ENCODE data around the gene RAI14. TPM values are rescaled to one million over a fixed set of nuclear protein-coding genes. Genes with fewer than 3 reads are reported as not detected.
A peak's percentile ranks its signal among the peaks of the same experiment; 100 is the strongest.

RAI14 gene
- total RNA-seq, 1 experiment from 2014 or later, result 57.3 TPM

DNA sequence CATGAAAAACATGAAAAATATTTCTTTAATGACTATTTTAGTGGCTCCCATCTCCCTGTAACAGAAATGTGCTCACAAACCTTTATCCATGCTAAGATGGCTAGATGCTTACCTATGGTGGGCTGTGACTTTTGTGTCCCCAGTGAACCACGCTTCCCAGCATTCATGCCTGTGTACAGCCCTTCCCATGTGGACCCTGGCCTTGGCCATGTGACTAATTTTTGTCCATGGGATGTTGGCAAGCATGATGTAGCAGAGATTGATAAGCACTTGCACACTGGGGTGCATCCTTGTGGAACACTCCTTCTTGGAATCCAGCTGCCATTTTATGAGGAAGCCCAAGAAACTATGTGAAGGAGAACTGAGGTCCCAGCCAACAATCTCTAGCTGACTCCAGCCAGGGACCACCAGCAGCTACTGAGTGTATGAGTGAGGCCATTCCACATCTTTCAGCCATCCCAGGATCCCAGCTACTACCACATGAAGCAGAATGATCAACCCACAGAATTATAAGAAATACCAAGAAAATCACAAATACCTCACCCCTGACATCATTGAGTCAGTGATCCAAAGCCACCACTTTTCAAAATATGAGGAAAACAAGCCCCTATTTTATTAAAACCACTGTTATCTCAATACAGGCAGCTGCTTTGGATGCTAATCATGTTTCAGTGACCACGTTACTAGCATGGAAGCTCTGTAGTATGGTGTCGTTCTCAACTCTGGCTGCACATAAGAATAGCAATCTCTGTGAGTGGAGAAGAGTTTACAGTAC, 16.1 kb upstream of the RAI14 start:
- DNase-seq (ENCODE audit: low read depth), result no peak

DNA sequence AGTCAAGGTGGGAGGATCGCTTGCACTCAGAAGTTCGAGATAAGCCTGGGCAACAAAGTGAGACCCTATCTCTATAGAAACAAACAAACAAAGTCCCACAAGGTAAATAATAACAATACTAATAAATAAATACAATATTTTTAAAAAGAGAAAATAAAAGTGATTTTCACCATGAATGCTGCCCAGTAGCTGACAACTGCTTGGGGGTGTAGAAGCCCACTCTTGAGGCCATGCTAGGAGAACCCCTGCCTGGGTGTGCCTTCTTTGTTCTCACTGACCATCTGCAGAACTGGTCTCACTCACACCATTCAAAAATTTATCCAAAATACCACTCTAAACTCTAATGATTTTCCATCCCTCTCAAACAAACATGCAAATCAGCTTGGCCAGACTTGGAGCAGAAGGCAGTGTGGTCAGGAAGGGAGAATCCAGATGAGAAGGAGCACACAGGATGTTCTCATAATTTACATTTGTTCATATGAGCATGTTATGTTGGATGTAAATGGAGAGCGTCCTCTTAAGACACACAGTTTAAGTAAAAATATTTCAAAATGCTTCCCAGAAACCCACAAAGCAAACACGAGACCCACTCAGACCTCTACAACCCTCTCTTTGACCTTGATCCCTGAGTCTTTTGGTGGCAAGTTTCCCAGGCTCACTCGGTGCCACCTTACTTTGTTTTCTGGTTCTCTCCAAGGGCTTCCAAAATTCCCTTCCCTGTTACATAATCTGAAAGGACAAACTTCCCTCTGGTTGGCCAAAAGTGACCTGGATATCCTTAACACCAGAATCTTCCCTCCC, 7.9 kb upstream of the RAI14 start:
- no peak for DNase-seq (ENCODE audit: low read depth)

GRCh38 chr5:34648840-34649158, 7.3 kb upstream of the RAI14 start:
- DNase-seq (ENCODE audit: low read depth), result no peak

GRCh38 chr5:34651791-34652190, 4.3 kb upstream of the RAI14 start:
- no peak for DNase-seq (ENCODE audit: low read depth)

GRCh38 chr5:34652466-34652865, 3.7 kb upstream of the RAI14 start:
- no peak for DNase-seq (ENCODE audit: low read depth)

- peak; percentile 31 for DNase-seq (ENCODE audit: low read depth)
Observed at GRCh38 chr5:34652914-34653313, 3.2 kb upstream of the RAI14 start.

- DNase-seq (ENCODE audit: low read depth), result no peak
Observed at GRCh38 chr5:34653708-34654107, 2.4 kb upstream of the RAI14 start.

DNA sequence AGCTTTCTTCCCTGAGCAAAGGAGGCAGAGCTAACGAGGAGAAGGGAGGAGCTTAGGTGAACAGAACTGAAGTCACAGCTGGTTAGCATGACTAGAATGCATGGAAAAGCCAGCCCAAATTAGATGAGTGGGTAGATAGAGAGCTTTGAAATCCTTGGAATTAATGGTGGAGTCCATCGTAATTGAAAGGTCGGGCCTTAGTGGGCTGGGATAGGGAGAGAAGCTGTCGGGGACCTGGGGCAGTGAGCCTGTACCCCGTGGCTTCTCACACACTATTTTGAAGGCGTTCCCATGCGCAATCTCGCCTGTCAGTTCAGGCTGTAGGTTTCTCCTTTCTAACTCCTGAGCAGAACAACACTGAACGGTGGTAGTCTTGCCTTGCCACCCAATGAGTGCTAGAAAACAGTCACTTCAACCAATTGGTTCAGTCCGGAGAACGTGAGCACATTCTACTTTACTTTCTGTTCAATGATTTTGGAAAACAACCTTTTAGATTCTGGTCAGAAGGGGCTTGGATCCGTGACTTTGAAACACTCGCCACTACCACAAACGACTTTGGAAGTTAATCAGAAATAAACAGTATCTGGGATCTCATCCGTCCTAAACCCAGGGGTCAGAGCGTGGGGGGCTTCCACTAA, 655 bp upstream of the RAI14 start:
- peak; percentile 53 for DNase-seq (ENCODE audit: low read depth)

GRCh38 chr5:34656700-34657273, 659 bp downstream of the RAI14 start:
- no peak for DNase-seq (ENCODE audit: low read depth)

- peak; percentile 30 for DNase-seq (ENCODE audit: low read depth)
Observed at GRCh38 chr5:34657274-34657921, 1.3 kb downstream of the RAI14 start.

DNA sequence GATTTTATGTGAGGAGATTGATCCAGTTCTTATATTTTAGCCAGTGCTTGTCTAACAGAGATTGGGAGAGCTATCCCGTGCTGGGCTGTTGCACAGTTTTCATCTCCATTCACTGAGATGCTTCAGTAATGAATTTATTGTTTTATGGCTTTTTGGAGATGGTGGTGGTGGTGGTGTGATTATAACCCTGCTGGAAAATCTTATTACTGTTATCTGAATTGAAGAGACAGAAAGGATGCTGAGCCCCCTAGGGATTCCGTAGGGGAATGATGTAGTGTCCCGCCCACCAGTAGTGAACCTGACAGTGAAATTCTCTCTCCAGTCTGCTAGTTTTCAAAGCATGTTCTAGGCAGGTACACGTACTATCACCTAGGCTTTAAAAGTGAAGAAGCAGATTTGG, 1.9 kb downstream of the RAI14 start:
- DNase-seq (ENCODE audit: low read depth), result peak; percentile 57

DNA sequence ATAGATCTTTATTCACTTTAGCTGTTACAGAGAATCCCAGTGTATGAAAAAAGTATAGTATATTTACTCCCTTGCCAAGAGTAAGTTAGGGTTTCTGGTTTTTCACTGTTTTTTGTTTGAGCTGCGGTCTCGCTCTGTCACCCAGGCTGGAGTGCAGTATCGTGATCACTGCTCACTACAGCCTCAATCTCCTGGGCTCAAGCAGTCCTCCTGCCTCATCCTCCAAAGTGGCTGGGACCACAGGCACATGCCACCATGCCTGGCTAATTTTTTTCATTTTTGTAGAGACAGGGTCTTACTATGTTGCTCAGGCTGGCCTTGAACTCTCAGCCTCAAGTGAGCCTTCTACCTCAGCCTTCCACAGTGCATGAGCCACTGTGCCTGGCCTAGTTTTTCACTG, 3.0 kb downstream of the RAI14 start:
- DNase-seq (ENCODE audit: low read depth), result no peak

- DNase-seq (ENCODE audit: low read depth), result peak; percentile 88
Observed at GRCh38 chr5:34660444-34660843, 4.3 kb downstream of the RAI14 start.

- DNase-seq (ENCODE audit: low read depth), result no peak
Observed at GRCh38 chr5:34663771-34664496, 7.8 kb downstream of the RAI14 start.

GRCh38 chr5:34666392-34667080, 10.4 kb downstream of the RAI14 start:
- no peak for DNase-seq (ENCODE audit: low read depth)

- no peak for DNase-seq (ENCODE audit: low read depth)
Observed at GRCh38 chr5:34667705-34668104, 11.6 kb downstream of the RAI14 start.

DNA sequence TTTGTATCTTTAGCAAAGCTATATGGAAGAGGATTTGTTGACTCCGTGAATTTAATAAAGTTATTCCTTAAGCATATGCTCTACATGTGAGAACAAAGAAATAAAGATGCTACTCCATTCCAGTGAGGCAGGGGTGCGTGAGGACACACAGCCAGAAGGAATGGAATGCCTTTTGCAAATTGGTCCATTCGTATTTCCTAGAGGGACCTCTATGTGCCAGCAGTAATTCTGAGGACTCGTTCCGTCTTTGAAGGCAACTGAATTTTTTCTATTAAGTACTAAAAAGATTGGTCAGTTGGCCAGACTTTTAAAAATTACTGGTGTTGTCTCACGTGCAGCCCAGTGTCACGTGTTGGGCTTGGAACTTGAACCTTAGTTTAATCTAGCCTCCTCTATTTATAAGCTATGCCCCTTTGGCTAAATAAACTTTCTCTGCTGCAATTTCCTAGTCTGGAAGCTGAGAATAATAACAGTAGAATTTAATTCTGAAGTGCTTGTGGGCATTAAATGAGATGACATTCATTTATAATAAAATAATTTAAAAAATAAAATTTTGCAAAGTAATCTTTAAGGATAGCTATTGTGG, 13.9 kb downstream of the RAI14 start:
- DNase-seq (ENCODE audit: low read depth), result no peak

DNA sequence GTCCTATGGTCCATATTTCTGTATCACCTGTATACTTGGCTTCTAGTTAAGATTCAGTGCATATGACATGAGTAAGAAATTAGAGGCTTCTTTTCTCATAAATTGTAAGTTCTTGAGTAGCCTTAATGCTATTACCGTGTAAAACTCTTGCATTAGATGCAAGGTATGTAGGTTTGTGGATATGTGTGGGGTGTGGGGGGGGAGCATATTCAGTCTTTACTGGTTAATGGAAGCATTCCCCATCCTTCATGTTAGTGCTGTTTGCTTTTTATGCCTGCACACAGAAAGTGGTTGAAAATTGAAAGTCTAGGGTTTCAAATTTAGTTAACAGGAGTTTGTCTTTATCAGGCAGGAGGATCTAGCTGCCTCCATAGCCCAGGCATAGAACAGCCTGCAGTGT, 16.1 kb downstream of the RAI14 start:
- DNase-seq (ENCODE audit: low read depth), result no peak

- DNase-seq (ENCODE audit: low read depth), result no peak
Observed at GRCh38 chr5:34673463-34674125, 17.5 kb downstream of the RAI14 start.
